GM18507 (cell line): ENCODE results near the gene RNLS.
"Not testable (repeated sequence)": the region's sequence is repeated elsewhere in the genome, so short reads cannot be mapped to it uniquely, and the experiment has no call there.

Experiments
- DNase-seq: peaks from one replicate; pipeline ENCODE4 v3.0.0; 2011; ENCODE audit warnings: low read depth; ENCODE audit not compliant: insufficient read length; ENCODE audit errors: extremely low spot score
- FAIRE-seq: peaks from 2 replicates; lab custom pipeline; 2011; peaks lifted over from hg19 to GRCh38; lab: Jason Lieb, UNC

Gene RNLS

DNA sequence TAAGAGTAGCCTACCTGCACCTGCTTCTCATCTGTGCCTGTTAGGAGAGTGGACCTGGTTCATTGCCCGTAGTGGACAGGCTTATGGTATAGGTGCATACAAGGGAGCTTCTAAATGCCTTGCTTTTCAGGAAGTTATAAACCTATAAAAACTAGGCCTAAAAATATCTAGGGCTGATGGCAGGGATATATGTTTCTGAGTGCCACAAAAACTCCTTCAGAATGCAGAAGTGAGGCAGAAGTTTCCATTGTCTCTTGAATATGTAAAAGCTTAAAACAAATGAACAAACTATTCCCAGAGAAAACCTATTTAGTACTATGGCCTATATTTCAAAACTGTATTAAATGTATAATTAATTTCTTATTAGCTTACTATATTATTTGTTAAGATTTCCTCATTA, 91.8 kb downstream of the RNLS start:
- no peak for DNase-seq
- FAIRE-seq: no peak

DNA sequence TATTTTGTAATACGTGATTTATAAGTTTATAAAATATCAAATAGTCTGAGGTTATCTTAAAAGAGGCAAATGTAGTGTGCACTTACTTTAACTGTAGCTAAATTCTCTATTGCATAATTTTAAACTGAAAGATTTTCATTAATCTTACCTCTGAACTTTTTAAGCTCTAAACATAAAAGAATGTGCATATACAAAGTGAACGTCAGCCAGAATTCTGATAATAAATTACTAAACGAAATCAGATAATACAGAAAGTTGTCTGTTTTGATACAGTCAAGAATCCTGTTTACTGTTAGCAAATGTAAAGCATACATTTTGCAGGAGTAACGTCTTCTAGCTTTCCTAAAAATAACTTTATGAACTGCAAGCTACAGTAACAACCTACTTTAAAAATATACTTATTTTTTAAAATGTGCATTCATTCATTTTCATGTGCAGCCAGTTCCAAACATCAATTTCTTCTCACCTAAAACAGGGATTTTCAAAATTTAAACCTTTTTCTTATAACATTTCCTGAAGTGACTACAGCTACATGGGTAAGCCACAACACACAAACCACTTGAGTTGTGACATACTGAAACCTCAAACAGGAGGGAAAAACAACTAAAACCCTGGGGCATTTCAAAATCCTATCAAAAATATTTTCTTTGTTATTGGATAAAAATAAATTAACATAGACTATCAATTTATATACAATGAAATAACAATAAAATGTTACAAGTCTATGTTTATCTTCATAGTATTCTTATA, 92.7 kb downstream of the RNLS start:
- no peak for DNase-seq
- FAIRE-seq: no peak

GRCh38 chr10:88489107-88489506, 94.0 kb downstream of the RNLS start:
- DNase-seq (no peak), FAIRE-seq (peak; percentile 9)

DNA sequence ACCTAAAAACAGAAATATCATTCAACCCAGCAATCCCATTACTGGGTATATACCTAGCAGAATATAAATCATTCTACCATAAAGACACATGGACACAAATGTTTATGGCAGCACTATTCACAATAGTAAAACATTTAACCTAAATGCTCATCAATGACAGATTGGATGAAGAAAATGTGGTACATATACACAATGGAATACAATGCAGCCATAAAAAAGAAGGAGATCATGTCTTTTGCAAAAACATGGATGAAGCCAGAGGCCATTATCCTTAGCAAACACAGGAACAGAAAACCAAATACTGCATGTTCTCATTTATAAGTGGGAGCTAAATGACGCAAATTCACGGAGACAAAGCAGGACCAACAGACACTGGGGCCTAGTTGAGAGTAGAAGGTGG, 96.3 kb downstream of the RNLS start:
- not testable (repeated sequence) for FAIRE-seq, DNase-seq

GRCh38 chr10:88482220-88482619, 100.9 kb downstream of the RNLS start:
- FAIRE-seq: no peak
- no peak for DNase-seq

GRCh38 chr10:88478256-88478655, 104.9 kb downstream of the RNLS start:
- peak; percentile 52 for FAIRE-seq
- no peak for DNase-seq

DNA sequence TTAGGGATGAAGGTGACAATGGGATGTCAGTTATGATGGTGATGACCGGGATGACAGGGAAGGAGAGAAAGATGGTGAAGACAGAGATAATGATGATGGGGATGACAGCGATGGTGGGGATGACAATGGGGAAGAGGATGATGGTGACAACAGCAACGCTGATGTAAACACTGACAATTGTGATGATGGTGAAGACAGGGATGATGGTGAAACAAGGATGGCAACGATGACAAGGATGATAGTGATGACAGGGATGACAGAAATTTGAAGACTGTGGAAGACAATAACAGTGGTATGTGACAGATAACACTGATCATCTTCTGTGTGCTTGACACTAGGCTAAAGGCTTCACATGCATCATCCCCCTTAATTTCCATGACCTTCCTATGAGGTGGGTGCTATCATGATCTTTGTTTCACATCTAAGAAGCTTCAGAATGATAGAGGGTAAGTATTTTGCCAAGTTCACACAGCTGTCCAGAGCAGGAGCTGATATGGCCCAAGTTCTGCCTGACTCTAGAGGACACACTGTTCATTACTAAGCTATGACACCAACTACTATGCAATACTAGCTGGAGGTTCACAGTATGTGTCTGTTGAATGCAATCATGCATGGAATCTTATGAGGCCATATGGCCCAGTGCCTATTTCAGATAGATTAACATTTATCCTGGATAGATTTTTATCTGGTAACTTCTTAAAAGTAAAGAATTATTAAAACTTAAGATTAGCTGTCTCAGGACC, 105.6 kb downstream of the RNLS start:
- no peak for FAIRE-seq
- DNase-seq: no peak

GRCh38 chr10:88474884-88475844, 108.0 kb downstream of the RNLS start:
- DNase-seq (no peak), FAIRE-seq (no peak)

GRCh38 chr10:88473989-88474883, 108.9 kb downstream of the RNLS start:
- FAIRE-seq: no peak
- DNase-seq: no peak

- DNase-seq (no peak), FAIRE-seq (no peak)
Measured at GRCh38 chr10:88472540-88472939, 110.6 kb downstream of the RNLS start.

DNA sequence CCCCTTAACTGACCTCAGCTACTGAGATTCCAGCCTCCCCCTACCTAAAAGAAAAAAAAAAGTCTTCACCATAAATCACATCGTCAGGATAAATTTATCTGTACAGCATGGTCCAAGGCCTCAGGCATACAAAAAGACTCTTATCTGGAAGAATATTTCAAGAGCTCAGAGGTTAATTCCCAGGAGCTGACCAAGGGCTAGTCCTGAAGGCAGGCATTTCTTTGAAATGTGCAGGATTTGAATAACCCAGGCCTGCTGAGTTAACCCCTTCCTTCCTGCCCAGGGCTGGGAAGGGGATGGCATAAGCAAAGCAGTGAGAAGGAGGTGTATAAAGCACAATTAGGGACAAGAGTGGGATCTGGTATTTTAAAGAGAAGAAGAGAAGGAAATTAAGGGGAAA, 111.2 kb downstream of the RNLS start:
- FAIRE-seq: no peak
- DNase-seq: no peak

GRCh38 chr10:88467835-88468485, 115.2 kb downstream of the RNLS start:
- FAIRE-seq: no peak

DNA sequence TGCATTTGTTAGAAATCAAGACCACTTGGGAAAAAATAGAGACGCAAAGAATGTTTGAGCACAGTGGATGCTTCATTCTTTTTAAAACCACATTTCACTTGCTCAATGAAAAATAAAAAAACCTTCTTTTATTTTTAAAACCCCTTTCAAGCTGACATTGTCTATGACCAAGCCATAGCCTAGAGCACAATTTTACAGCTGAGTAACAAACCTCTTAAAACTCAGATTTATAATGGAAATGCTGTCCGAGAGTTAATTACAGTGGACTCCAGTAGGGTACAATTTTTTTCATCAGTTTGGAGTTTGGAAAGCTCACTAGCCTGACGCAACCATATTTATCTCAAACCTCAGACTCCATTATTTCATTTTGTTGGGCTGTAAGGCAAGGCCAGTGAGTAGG, 116.3 kb downstream of the RNLS start:
- DNase-seq (no peak), FAIRE-seq (no peak)

More at GRCh38 chr10:88467835-88468485, 115.2 kb downstream of the RNLS start:
- DNase-seq: no peak

DNA sequence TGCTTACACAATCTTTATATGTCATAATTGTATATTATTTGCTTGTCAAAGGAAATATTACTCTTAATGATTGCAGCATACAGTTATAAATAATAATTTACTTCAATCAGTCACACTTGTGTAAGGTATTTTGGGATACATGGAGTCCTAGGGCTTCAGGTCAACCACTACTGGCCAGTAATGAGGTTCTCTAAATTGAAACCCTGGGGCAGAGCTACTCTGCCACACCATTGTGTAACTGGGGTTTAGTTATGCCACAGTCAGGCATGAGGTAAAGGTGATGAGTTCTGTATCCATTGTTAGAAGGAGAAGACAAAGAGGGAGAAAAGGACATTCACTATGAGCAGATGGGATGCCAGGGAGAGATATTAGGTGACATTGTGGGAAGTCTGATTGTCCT, 117.4 kb downstream of the RNLS start:
- no peak for DNase-seq
- no peak for FAIRE-seq

DNA sequence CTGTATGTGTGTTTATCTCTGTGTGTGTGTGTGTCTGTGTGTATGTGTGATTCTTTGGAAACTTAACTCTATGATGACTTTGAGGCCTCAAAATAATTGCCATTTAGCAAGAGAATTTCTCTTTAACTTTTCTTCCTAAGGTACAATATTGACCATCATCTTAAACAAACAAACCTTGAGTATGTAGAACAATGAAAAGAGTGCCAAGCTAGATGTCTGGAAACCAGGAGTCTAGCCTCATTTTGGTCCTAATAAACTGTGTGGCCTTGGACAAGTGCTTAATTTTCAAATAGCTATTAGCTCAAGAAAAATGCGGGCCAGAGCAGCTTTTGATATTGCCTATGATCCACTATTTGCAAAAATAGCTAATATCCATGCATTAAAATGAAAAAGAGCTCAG, 119.3 kb downstream of the RNLS start:
- FAIRE-seq: no peak
- DNase-seq: no peak

GRCh38 chr10:88461426-88461825, 121.7 kb downstream of the RNLS start:
- no peak for FAIRE-seq
- DNase-seq: no peak

DNA sequence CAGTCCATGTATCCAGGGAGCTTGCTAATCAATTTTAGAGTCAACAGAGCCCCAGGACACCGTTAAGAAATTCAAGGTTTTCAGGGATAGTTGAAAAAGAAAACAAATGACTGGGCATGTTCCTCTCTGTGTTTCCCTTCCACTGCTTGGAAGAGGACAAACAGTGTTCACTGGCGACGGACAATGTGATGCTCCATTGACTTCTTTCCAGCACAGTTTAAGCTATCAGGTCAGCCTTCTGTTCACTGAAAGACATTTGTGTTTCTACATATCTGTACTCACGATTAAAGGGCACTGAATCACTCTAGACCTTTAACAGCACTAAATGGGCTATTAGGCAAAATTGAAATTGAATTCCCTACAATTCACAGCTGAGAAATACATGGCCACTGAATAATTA, 123.6 kb downstream of the RNLS start:
- FAIRE-seq (no peak), DNase-seq (no peak)

- DNase-seq: no peak
- no peak for FAIRE-seq
Measured at GRCh38 chr10:88458209-88458608, 124.9 kb downstream of the RNLS start.

DNA sequence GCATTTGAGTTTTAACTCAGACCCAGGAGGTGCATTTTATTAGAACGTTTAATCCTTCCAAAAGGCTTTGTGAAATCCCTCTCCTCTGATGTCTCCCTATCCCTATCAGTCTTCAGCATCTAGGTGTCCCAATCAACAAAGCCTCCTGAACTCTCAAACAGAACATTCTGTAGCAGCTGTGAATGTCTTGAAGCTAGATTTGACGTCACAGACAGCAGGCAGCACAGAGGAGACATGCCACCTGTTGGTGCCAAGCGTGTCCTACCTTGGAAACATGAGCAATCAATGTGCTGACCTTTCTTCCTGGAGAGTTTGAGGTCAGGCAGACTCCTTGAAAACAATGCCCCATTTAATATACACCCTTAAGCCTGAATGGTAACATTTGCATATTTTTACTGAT, 125.5 kb downstream of the RNLS start:
- no peak for FAIRE-seq
- no peak for DNase-seq
